ENCODE results near the gene TLE1.
"Not testable (repeated sequence)": the region's sequence is repeated elsewhere in the genome, so short reads cannot be mapped to it uniquely, and the experiment has no call there.

TLE1 gene
- long read RNA-seq, donor 1, partial matches to known transcripts: 14 of 19 reads
- long read RNA-seq, donor 1, other reads (novel, unspliced or antisense): 5 of 19 reads
- long read RNA-seq, donor 2, partial matches to known transcripts: 10 of 10 reads
- long read RNA-seq, donor 2, other reads (novel, unspliced or antisense): 0 of 10 reads
- long read RNA-seq, donor 3, partial matches to known transcripts: 5 of 5 reads
- long read RNA-seq, donor 3, other reads (novel, unspliced or antisense): 0 of 5 reads
- long read RNA-seq, donor 4, partial matches to known transcripts: 9 of 9 reads
- long read RNA-seq, donor 4, other reads (novel, unspliced or antisense): 0 of 9 reads
- long read RNA-seq, donor 5, partial matches to known transcripts: 22 of 27 reads
- long read RNA-seq, donor 5, other reads (novel, unspliced or antisense): 5 of 27 reads
- long read RNA-seq, donor 6, partial matches to known transcripts: 27 of 28 reads
- long read RNA-seq, donor 6, other reads (novel, unspliced or antisense): 0 of 28 reads
- long read RNA-seq, donor 7, partial matches to known transcripts: 59 of 59 reads
- long read RNA-seq, donor 7, other reads (novel, unspliced or antisense): 0 of 59 reads
- long read RNA-seq, donor 8, partial matches to known transcripts: 23 of 23 reads
- long read RNA-seq, donor 8, other reads (novel, unspliced or antisense): 0 of 23 reads

DNA sequence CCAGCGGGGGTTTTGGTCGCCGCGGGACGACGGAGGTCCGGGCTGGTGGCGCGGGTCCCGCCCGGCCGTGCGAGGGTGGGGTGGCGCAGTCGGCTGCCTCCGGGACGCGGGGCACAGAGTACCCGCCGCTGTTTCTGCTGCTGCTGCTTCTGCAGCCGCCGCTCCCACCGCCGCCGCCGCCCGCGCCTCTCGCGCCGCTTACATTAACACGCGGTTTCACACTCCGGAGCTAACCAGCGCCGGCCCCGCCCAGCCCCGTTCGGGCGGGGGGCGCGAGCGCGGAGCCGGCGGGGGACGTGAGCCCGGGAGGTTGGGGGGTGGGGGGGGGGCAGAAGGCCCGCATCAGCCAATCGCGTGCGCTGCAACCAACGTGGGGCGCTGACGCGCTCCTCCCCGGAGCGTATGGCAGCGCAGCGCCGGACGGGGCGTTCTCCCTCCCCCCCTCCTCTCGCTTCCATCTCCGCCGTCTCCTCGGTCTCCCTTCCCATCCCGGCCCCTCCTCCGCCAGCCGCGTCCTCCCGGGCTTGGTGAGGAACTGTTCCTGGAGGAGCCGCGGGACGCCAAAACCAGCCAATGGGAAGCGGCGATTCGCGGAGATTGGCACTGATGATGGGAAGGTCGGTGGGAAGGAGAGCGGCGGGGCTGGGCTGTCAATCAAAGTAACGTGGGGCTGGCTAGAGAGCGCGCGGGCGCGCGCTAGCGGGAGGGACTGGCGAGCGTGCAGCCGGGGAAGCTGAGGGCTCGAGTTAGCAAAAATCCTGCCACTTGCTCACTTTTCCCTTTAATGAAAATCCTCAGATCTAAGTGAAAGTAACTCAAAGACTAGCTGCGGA, at the start of gene TLE1:
TSS of gene TLE1 (minus strand) at position 205 of the 833 bp plus-strand sequence. CDS start 1,307 bp downstream, outside the sequence.
- DNase-seq: peak; percentile 96

DNA sequence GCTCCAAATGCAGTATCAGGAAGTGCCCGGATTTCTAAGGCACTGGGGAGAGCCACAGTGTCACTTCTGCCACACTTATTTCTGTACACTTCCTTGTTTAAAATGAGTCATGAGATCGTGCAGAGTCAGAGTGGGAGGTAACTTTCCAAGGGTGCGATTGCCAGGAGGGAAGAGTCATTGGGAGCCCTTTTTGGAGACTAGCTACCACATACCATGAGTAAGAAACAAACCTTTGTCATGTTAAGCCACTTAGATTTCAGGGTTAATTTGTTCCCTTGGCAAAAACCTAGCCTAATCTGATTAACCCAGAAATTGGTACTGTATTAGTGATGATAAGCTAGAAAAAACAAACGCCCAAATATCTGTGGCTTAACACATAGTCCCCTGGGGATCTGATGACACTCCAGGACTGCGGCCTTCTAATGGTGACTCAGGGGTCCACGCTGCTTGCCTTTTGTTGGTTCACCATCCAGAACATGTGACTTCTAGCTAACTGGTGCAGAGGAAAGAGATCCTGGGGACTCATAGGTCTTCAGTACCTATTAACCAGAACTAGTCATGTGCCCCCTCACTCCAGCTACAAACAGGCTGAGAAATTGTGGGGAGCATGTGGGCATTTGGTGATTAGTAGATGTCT, 48.6 kb upstream of the TLE1 start:
- no peak for DNase-seq

DNA sequence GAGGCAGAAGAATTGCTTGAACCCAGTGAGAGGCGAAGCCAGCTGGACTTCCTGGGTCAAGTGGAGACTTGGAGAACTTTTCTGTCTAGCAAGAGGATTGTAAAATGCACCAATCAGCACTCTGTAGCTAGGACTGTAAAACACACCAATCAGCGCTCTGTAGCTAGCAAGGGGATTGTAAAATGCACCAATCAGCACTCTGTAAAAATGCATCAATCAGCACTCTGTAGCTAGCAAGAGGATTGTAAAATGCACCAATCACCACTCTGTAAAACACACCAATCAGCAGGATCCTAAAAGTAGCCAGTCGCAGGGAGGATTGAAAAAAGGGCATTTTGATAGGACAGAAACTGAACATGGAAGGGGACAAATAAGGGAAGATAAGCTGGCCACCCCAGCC, 41.2 kb upstream of the TLE1 start:
- not testable (repeated sequence) for DNase-seq

DNA sequence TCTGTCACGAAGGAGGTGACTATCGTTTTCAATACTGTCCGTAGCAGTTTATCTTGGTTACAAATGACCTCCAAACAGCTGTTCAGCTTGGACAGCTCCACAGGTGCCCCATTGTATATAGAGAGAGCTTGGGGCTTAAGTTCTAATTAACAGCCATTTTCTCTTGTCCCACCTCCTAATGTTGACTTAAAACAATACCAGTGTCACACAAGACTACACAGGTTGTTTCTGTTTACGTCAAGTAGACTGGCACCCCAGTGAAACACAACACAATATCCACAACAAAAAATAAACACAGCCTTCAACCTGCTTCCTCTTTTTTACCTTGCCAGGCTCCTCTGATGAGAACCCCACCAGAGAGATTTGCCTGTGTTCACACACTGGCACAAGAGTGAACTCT, 39.8 kb upstream of the TLE1 start:
- DNase-seq: no peak

DNA sequence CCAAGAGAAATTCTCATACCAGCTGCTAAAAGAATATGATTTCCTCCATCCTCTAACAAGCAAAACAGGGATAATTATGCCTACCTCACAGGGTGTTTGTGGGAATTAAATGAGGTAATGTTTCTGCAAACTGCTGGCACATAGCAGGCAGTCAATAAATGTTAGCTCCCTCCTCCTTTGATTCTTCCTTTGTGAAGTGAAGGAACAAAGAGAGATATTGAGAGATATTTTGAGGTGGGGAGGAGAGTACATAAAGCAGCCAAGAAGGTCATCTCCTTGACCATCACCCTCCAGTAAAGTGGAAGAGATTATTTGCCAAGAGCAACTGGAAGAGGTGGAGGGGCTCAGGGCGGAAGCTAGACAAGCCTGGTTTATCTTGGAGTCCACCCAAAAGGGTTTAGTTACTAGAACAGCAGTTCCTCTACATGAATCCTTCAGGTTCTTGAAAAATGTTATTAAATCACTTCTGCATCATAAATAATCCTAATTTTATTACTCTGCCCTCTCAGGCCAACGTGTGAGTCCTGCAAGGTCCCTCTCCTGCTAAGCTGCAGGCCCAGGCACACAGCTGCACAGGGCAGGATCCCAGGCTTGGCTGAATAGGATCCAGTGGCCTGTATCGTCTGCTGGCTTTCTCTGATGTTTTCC, 35.0 kb upstream of the TLE1 start:
- peak; percentile 63 for DNase-seq

DNA sequence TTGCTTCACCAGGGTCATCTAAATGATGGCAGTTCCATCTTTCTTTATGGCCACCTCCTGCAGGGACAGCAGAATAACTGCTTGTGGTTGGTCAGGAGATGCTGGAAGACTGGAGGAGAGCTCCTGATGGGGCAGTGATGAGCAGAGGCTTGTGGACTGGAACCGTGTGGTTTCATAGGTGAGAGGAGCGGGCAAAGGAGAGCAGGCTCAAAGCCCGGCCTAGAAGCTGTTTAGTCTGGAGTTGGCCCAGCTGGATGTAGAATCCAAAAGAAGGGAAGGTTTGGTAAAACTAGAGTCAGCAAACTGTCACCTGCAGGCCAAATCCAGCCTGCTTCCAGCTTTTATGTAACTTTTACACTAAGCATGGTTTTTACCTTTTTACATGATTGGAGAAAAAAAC, 32.9 kb upstream of the TLE1 start:
- DNase-seq: no peak

DNA sequence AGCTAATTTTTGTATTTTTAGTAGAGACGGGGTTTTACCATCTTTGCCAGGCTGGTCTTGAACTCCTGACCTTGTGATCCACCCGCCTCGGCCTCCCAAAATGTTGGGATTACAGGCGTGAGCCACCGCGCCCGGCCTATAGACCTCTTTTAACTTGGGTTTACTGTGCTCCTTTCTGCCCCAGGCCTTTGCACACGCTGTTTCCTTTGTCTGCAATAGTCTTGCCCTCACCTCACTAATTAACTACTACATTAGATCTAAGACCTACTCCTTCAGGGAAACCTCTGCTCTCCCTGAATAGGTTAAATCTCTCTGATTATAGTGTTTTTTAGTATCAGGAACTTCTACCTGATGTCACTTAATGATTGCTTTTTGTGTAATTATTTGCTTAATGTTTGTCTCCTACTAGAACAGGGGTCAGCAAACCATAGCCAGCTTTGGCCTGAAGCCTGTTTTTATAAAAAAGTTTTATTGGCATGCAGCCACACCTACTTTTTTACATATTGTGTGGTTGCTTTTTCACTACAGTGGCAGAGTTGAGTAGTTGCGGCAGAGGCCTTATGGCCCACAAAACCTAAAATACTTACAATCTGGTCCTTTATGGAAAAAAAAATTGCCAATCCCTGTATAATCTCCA, 31.2 kb upstream of the TLE1 start:
- DNase-seq: no peak

DNA sequence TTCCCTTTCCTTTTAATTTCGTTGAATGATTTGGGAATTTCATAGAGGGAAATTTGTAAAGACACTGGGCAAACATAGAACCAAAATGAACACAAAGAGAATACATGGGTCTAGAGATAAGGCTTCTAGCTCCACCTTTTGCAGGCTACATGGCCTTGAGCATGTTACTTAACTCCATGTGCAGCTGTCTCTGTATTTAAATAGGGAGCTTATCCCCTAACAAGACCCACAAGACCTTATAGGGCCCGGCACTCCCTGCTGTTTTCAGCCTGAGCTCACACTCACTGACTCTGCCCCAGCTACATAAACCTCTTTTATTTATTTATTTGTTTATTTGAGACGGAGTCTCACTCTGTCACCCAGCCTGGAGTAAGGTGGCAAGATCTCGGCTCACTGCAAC, 30.6 kb upstream of the TLE1 start:
- no peak for DNase-seq

DNA sequence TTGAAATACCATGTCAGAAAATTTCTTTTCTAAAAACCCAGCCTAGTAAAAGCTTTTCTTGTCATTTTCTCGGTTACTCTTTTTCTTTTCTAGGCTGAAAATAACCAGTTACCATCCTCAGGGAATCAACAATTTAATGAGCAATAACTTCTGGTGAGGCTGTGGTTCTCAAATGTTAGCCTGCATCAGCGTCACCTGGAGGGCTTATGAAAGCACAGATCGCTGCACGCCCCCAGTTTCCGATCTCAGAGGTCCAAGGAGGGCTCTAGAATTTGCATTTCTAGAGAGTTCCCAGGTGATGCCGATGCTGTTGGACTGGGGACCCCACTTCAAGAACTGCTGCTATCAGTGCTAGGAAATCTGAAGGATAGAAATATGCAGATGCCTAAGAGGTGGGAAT, 28.9 kb upstream of the TLE1 start:
- no peak for DNase-seq

DNA sequence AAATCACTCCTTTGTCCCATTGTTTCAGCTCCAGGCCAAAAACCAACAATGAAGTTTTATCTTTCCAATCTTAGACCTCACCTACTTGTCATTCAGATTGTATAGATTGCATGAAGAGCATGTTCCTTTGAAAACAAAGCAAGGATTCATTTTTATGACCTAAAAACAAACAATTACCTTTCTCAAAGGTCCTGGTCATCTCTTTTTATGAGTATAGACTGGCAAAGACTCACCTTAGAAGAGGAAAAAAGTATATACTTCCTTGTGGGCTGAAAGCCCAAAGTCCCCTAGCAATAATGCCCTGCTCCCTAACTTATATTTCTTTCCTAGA, 28.4 kb upstream of the TLE1 start:
- DNase-seq: no peak

DNA sequence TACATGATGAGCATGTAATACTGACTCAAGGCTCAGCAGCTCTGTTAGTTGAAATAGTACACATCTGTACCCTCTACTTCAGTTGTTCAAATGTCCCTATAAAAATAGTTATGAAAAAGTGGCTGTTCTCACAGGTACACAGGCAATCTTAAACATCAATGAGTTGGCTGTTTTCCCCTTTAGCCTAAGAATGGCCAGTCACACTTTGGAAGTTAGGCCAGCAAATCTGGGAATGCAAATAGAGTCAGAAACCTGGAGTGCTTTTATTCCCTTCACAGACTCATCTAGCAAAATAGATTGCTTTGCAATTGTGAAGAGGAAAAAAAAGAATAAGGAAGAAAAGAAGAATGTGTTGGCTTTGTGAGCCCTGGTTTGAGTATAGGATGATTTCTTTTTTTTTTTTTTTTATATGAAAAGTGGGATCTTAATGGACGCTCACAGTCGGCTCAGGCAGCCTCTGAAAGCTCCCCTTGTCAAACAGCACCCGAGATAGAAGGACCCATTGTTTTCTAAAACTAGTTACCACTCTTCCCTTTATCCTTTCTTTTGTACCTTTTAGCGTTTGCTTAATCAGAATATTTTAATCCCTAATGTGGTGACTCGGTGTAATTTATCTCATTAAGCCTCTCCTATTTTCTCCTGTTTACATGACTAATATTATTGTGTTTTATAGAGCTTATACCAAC, 27.9 kb upstream of the TLE1 start:
- no peak for DNase-seq

DNA sequence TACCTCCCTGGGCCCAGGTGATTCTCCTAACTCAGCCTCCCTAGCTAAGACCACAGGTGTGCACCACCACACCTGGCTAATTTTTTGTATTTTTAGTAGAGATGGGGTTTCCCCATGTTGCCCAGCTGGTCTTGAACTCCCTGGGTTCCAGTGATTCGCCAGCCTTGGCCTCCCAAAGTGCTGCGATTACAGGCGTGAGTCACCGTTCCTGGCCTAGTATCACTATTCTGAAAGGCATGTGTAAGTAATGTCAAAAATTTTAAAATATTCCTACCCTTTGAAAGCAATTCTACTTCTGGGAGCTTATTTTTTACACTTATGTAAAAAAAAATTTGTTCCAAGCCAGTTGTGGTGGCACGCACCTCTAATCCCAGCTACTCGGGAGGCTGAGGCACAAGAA, 27.1 kb upstream of the TLE1 start:
- DNase-seq: no peak

DNA sequence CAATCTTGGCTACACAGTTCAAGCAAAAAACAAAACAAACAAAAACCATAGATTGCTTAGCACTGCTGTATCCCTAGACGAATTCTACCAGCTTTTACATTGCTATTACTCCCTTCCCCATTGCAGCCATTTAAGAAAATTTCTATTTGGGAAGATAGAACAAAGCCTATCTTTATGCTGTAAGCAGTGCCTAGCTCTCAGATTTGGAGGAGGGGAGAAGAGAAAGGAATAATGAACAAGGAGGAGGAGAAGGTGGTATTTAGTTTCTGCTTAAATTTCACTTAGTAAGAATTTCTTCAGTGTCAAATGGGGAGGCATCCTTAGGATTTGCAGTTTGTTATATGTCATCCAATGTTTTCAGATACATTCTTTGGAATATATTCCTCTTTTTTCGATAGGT, 16.2 kb upstream of the TLE1 start:
- no peak for DNase-seq

DNA sequence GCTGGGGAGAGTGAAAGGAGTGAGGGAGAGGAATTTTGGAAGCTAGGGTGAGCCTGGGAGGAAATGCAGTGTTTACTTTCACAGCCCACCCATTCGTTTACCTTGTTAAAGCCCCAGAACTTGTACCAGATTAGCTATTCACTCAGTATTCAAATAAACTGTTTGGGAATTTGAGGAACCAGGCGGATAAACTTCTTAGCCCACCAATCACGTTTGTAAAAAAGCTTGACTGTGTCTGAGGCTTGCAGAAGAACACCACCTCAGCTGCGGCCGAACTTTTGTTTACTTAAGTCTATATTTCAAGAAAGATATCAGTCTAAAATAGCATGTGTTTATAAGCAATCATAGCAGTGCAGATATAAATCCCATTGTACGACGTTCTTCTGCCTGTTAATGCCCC, 5.2 kb upstream of the TLE1 start:
- peak; percentile 12 for DNase-seq

DNA sequence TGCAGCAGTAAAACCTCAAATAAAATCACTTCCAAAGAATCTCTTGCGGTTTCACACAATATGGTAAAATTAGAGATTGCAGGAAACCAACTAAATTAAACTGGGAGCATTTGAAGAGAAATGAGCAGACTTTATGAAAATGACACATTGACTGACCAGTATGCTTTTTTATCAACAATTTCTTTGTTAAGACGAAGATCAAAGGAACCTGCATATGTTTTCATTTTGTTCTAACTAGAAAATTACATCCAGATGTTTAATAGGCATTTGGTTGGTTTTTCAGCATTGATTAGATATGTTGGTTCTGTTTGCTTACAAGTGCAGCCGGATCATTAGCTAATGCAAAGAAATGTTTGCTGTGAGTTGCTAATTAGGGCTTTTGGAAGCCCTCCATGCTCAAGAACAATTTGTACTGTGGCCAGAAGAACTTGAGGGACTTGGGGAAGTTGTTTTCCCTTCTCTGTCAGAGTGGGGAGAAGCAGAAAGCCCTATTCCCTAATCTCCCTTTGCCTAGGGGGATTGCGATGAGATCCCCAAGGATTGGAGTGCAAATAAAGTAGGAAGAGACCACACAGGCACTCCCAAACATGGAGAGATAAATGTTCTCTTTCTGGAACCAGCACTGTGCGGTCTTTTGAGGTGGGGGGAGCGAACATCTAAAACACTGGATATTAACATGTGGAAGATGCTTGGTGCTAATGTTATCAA, 4.5 kb upstream of the TLE1 start:
- no peak for DNase-seq

DNA sequence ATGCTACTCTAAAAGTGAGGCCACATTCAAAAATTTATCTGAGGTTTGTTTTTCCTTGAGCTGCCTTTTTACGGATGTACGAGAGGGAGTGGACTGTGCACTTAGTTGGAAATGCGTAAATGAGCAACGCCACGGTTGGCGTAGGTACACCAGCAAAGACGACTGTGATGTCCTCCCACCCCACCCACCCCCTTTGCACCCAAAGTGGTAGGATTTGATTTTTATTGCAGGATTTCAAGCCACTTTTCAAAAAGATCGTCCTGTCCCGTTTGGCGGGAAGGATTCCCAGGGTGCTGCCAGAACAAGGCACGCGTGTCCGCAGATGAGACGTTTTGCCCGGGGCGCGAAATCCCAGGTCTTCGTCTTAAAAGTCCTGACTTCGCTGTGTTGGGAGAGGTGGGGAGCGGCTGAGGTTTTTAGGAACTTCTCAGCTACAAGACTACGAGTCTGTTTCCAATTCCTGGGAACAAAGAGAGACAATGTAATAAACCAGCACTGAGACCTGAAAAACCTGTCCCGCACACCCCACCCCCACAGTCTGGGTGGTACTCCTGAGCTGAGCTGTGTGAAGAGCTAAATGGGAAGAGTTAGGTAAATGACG, 1.0 kb upstream of the TLE1 start:
- peak; percentile 63 for DNase-seq

DNA sequence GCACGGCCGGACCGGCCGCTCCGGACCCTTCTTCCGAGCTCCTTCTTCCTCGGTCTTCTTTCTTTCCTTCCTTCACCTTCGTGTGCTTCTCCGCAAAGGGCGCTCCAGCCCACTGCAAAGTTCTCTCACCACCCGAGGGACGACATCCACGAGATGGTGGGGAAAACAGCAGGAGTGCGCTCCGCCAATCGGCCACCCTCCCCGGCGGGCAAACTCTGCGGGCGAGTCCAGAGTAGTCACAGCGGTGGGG, 329 bp downstream of the TLE1 start:
- not testable (repeated sequence) for DNase-seq

DNA sequence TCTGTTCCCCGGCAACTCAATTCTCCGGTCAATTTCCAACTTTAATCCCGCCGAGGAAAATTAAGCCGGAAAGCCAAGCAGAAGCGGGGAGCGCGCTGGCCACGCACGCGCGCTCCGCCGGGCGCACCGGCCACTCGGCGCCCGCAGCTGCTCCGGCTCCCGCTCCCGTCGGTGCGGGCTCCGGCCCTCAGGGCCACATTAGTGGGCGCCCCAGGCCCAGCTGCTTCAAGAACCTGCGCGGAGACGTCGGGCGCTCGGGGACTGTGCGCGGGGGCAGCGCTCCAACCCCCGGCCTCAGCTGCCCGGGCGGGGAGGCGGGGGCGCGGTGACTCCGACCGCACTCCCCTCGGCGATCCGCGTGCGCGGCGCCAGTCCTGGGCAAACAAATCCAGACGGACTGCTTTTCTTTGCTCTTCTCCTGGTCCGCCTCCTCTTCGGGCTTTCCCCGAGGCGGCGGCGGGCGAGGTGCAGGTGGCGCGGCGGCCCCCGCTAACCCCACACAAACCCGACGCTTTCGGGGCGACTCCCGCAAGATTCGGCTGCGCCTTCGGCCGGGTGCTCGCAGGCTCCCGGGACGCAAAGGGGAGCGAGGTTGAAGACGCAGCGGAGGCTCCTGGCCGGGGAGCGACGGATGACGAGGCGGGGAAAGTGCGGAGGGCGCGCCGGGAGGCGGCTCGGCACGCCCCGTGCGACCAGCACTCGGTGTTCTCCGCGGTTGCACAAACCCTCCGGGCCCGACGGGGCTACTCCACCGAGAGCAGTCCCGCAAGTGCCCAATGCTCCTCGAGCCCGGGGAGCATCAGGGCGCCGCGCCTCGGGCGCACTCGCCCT, 870 bp downstream of the TLE1 start:
- DNase-seq: peak; percentile 88
